NCI-H510A treated with DMSO at 0.1 percent for 48 hours (cell line): ENCODE results near the gene CEP170B.
"Not testable (repeated sequence)": the region's sequence is repeated elsewhere in the genome, so short reads cannot be mapped to it uniquely, and the experiment has no call there.

Source experiments
- DNase-seq: peaks from one replicate; lab custom pipeline; 2025; lab: John Stamatoyannopoulos, UW

The CEP170B gene

GRCh38 chr14:104944436-104945205 lies 79.6 kb downstream of the CEP170B start:
- not testable (repeated sequence) for DNase-seq

GRCh38 chr14:104945266-104945665 lies 80.2 kb downstream of the CEP170B start:
- DNase-seq: not testable (repeated sequence)
